Raji (cell line): ENCODE measurements around the gene SLC6A9.

Experiments used
- POLR2A ChIP-seq: IDR thresholded peaks from 2 replicates; pipeline ENCODE4 v1.6.1; 2011; ENCODE audit warnings: low read depth, low read length, control low read depth; ENCODE audit not compliant: insufficient read depth

SLC6A9 gene

GRCh38 chr1:44059664-44060355, 28.5 kb upstream of the SLC6A9 start:
- TF ChIP-seq POLR2A = no peak

- TF ChIP-seq POLR2A = no peak
Measured at GRCh38 chr1:44059212-44059611, 27.9 kb upstream of the SLC6A9 start.

GRCh38 chr1:44057293-44057692, 26.0 kb upstream of the SLC6A9 start:
- TF ChIP-seq POLR2A = no peak

- no peak for TF ChIP-seq POLR2A
Measured at GRCh38 chr1:44053394-44053793, 22.1 kb upstream of the SLC6A9 start.

- no peak for TF ChIP-seq POLR2A
Measured at GRCh38 chr1:44050261-44050660, 19.0 kb upstream of the SLC6A9 start.

GRCh38 chr1:44049839-44050238, 18.6 kb upstream of the SLC6A9 start:
- no peak for TF ChIP-seq POLR2A

- no peak for TF ChIP-seq POLR2A
Measured at GRCh38 chr1:44048532-44049215, 17.4 kb upstream of the SLC6A9 start.

GRCh38 chr1:44047131-44047530, 15.9 kb upstream of the SLC6A9 start:
- TF ChIP-seq POLR2A = no peak

- TF ChIP-seq POLR2A = no peak
Measured at GRCh38 chr1:44045064-44045463, 13.8 kb upstream of the SLC6A9 start.

- no peak for TF ChIP-seq POLR2A
Measured at GRCh38 chr1:44044071-44044801, 13.0 kb upstream of the SLC6A9 start.

- TF ChIP-seq POLR2A = no peak
Measured at GRCh38 chr1:44043176-44044070, 12.2 kb upstream of the SLC6A9 start.

- no peak for TF ChIP-seq POLR2A
Measured at GRCh38 chr1:44040846-44041245, 9.6 kb upstream of the SLC6A9 start.

GRCh38 chr1:44040418-44040817, 9.2 kb upstream of the SLC6A9 start:
- TF ChIP-seq POLR2A = no peak

- no peak for TF ChIP-seq POLR2A
Measured at GRCh38 chr1:44038876-44039657, 7.8 kb upstream of the SLC6A9 start.

GRCh38 chr1:44037154-44037553, 5.9 kb upstream of the SLC6A9 start:
- TF ChIP-seq POLR2A = no peak
